PFSK-1 (cell line): ENCODE measurements around the gene CTNNA1.

Source experiments
- FOXP2 ChIP-seq: optimal IDR thresholded peaks from 2 replicates; pipeline ENCODE3; 2011; ENCODE audit warnings: borderline replicate concordance, control low read depth, inconsistent platforms; ENCODE audit not compliant: insufficient read depth; ENCODE audit errors: extremely low read length, extremely low read depth
- POLR2AphosphoS5 ChIP-seq: IDR thresholded peaks from 2 replicates; pipeline ENCODE4 v1.6.1; 2012; ENCODE audit warnings: low read depth, mild to moderate bottlenecking, control low read depth, low read length, moderate library complexity
- REST ChIP-seq, 2 experiments: IDR thresholded peaks; 2 replicates each; pipeline versions ENCODE4 v1.6.1 to v1.8.0; 2011 to 2012; ENCODE audit warnings: low read depth in 2 of 2, low read length in 2 of 2, control low read depth in 1 of 2, inconsistent platforms in 1 of 2, mild to moderate bottlenecking in 1 of 2, moderate library complexity in 1 of 2; ENCODE audit not compliant: insufficient read depth in 1 of 2
- TAF1 ChIP-seq: IDR thresholded peaks from 2 replicates; pipeline ENCODE4 v1.6.1; 2012; ENCODE audit warnings: low read length, control low read depth, borderline replicate concordance; ENCODE audit not compliant: insufficient read depth

GRCh38 chr5:138883211-138883610, 130.0 kb downstream of the CTNNA1 start:
- TF ChIP-seq REST (IDR thresholded peaks at IDR 0.05; ENCODE audit: insufficient read depth in 1 of 2, low read depth in 2 of 2, low read length in 2 of 2) = no peak
- no peak for TF ChIP-seq POLR2AphosphoS5
- TF ChIP-seq FOXP2 = no peak
- no peak for TF ChIP-seq TAF1
